ENCODE data around the gene ZMYND12.
A peak's percentile ranks its signal among the peaks of the same experiment; 100 is the strongest.

ZMYND12 gene

GRCh38 chr1:42385283-42385682, 70.5 kb downstream of the ZMYND12 start:
- no peak for DNase-seq

GRCh38 chr1:42381280-42381673, 74.5 kb downstream of the ZMYND12 start:
- DNase-seq: no peak

- peak; percentile 57 for DNase-seq
Observed at GRCh38 chr1:42380586-42381279, 75.1 kb downstream of the ZMYND12 start, which contains the start of gene RIMKLA. RIMKLA (plus strand) TSS chr1:42380792; CDS start chr1:42380935, 143 bp downstream.

Measured in activated CD4-positive, alpha-beta T cell treated with anti-CD3 and anti-CD28 coated beads for 48 hours (primary cell).